Calu3 (cell line): ENCODE data around the gene CCDC174. TPM values are rescaled to one million over a fixed set of nuclear protein-coding genes. Genes with fewer than 3 reads are reported as not detected.
"Not testable (repeated sequence)": the region's sequence is repeated elsewhere in the genome, so short reads cannot be mapped to it uniquely, and the experiment has no call there.

Experiments
- BruUV-seq: library from RNA; stranded (reverse); fragments of 400-500 nt; replicated peaks from 2 replicates; lab custom pipeline; 2021; lab: Mats Ljungman, UMichigan
- CTCF ChIA-PET: fragments of 300-600 bp; sonication (Branson Sonifier 250); formaldehyde crosslinking; loops from one replicate; lab custom pipeline; 2022; ENCODE audit warnings: antibody characterized with exemption; lab: Charles Lee
- DNase-seq: peaks from one replicate; pipeline ENCODE4 v3.0.0; 2022
- H3K27ac Mint-ChIP-seq: one replicate; pipeline ENCODE4 v1.8.0; 2022; ENCODE audit warnings: mixed read lengths; ENCODE audit not compliant: unreplicated experiment
- H3K27me3 Mint-ChIP-seq: one replicate; pipeline ENCODE4 v1.8.0; 2022; ENCODE audit warnings: mixed read lengths; ENCODE audit not compliant: unreplicated experiment
- H3K36me3 Mint-ChIP-seq: one replicate; pipeline ENCODE4 v1.8.0; 2022; ENCODE audit warnings: mild to moderate bottlenecking, moderate library complexity, mixed read lengths; ENCODE audit not compliant: insufficient read depth, unreplicated experiment
- H3K4me1 Mint-ChIP-seq: one replicate; pipeline ENCODE4 v1.8.0; 2022; ENCODE audit warnings: mild to moderate bottlenecking, low read depth, mixed read lengths; ENCODE audit not compliant: unreplicated experiment
- H3K4me3 Mint-ChIP-seq: one replicate; pipeline ENCODE4 v1.8.0; 2022; ENCODE audit warnings: mild to moderate bottlenecking, low read depth, moderate library complexity, mixed read lengths; ENCODE audit not compliant: unreplicated experiment
- H3K9me3 Mint-ChIP-seq: one replicate; pipeline ENCODE4 v1.8.0; 2022; ENCODE audit warnings: low read depth, mixed read lengths; ENCODE audit not compliant: unreplicated experiment
- CTCF ChIP-seq: fragments of 200-600 bp; IDR thresholded peaks from one replicate; pipeline ENCODE4 v1.8.0; 2022; ENCODE audit warnings: antibody characterized with exemption; ENCODE audit not compliant: unreplicated experiment
- intact Hi-C: fragments of 100-400 bp; cut with micrococcal nuclease; formaldehyde crosslinking; loops from one replicate; pipeline ENCODE4 v1.10.0; 2022; ENCODE audit not compliant: unreplicated experiment
- total RNA-seq: library from RNA; stranded (reverse); gene quantifications from 2 replicates; pipeline ENCODE4 v1.2.3, GENCODE V29; 2022

The CCDC174 gene
- total RNA-seq, 1 experiment from 2014 or later: 17.9 TPM

- CTCF ChIA-PET: no interaction called here
- TF ChIP-seq CTCF: no peak
- intact Hi-C loops: loop anchor here (10.0 kb wide), 1 partner anchor 132 kb away; no protein-coding TSS in a partner anchor
These were observed 4.8 kb upstream of the CCDC174 start for GRCh38 chr3:14646589-14647413.

GRCh38 chr3:14647976-14648955, 3.3 kb upstream of the CCDC174 start:
- H3K27me3 Mint-ChIP-seq: peaks cover 11% of the 10 kb centered on the region
- H3K36me3 Mint-ChIP-seq: peaks cover 25% of the 10 kb centered on the region
- CTCF ChIA-PET: no interaction called here
- intact Hi-C loops: loop anchor here (10.0 kb wide), 1 partner anchor 133 kb away; no protein-coding TSS in a partner anchor
- no peak overlapping the region for H3K27ac Mint-ChIP-seq
- peak overlapping the region; percentile 93 for H3K4me3 Mint-ChIP-seq
- DNase-seq: no peak
- peaks cover 26% of the 10 kb centered on the region for H3K4me1 Mint-ChIP-seq
- BruUV-seq: no TSS peak
- no peaks in the 10 kb centered on the region for H3K9me3 Mint-ChIP-seq
- no peak for TF ChIP-seq CTCF

More at GRCh38 chr3:14646589-14647413, 4.8 kb upstream of the CCDC174 start:
- no TSS peak for BruUV-seq
- H3K9me3 Mint-ChIP-seq: no peaks in the 10 kb centered on the region
- no peak for DNase-seq
- peaks cover 16% of the 10 kb centered on the region for H3K36me3 Mint-ChIP-seq
- H3K27ac Mint-ChIP-seq: no peak overlapping the region
- H3K27me3 Mint-ChIP-seq: peaks cover 21% of the 10 kb centered on the region
- H3K4me3 Mint-ChIP-seq: no peak overlapping the region
- peaks cover 26% of the 10 kb centered on the region for H3K4me1 Mint-ChIP-seq

GRCh38 chr3:14649466-14649865, 2.1 kb upstream of the CCDC174 start:
- peak overlapping the region; percentile 93 for H3K4me3 Mint-ChIP-seq
- H3K27ac Mint-ChIP-seq: no peak overlapping the region
- DNase-seq: no peak
- no peaks in the 10 kb centered on the region for H3K9me3 Mint-ChIP-seq
- no peak for TF ChIP-seq CTCF
- H3K27me3 Mint-ChIP-seq: no peaks in the 10 kb centered on the region
- peaks cover 25% of the 10 kb centered on the region for H3K36me3 Mint-ChIP-seq
- peaks cover 26% of the 10 kb centered on the region for H3K4me1 Mint-ChIP-seq
- no TSS peak for BruUV-seq
- intact Hi-C loops: loop anchor here (10.0 kb wide), 1 partner anchor 135 kb away; no protein-coding TSS in a partner anchor
- CTCF ChIA-PET: no interaction called here

GRCh38 chr3:14650193-14650592, 1.4 kb upstream of the CCDC174 start:
- Mint-ChIP-seq H3K4me3 (peak overlapping the region; percentile 93), H3K9me3 (no peaks in the 10 kb centered on the region), H3K27me3 (no peaks in the 10 kb centered on the region), H3K36me3 (peaks cover 25% of the 10 kb centered on the region), H3K4me1 (peaks cover 26% of the 10 kb centered on the region), H3K27ac (peak overlapping the region; percentile 94)
- TF ChIP-seq CTCF: no peak
- CTCF ChIA-PET: interaction anchor here (0.7 kb wide), 1 partner anchor 10 kb away, joined by 3 read pairs; no protein-coding TSS in a partner anchor
- no peak for DNase-seq
- no TSS peak for BruUV-seq
- intact Hi-C loops: no loop called here

- H3K27me3 Mint-ChIP-seq, DNase-seq, H3K9me3 Mint-ChIP-seq, intact Hi-C loops, BruUV-seq, CTCF ChIA-PET: not testable (repeated sequence)
- H3K4me1 Mint-ChIP-seq: peaks cover 26% of the 10 kb centered on the region
- peaks cover 29% of the 10 kb centered on the region for H3K36me3 Mint-ChIP-seq
- peak overlapping the region; percentile 93 for H3K4me3 Mint-ChIP-seq
- H3K27ac Mint-ChIP-seq: peak overlapping the region; percentile 94
These were observed 872 bp downstream of the CCDC174 start for GRCh38 chr3:14652360-14652907.
